ENCODE results near the gene LRP6.

LRP6 gene

GRCh38 chr12:12072064-12072760 lies 194.6 kb downstream of the LRP6 start:
- DNase-seq = no peak

- DNase-seq = no peak
Measured at GRCh38 chr12:12070674-12071656, 195.9 kb downstream of the LRP6 start, which contains the start of gene BCL2L14. Gene BCL2L14, plus strand, starts transcription at chr12:12070939. Its CDS starts 8,367 bp downstream, at chr12:12079306.

GRCh38 chr12:12069821-12070548 lies 196.9 kb downstream of the LRP6 start:
- no peak for DNase-seq

GRCh38 chr12:12068751-12069150 lies 198.1 kb downstream of the LRP6 start:
- DNase-seq = no peak

All from hypothalamus (tissue), 51 donors.